GM18858 (cell line): ENCODE measurements around the gene CPT1A.

Experiments used
- ATAC-seq: cut with Tn5 transposase; IDR thresholded peaks from one replicate; pipeline ENCODE4 v1.9.1; 2021; ENCODE audit not compliant: unreplicated experiment

CPT1A gene

GRCh38 chr11:68832476-68833181 is 9.1 kb downstream of the CPT1A start:
- ATAC-seq, result no peak

DNA sequence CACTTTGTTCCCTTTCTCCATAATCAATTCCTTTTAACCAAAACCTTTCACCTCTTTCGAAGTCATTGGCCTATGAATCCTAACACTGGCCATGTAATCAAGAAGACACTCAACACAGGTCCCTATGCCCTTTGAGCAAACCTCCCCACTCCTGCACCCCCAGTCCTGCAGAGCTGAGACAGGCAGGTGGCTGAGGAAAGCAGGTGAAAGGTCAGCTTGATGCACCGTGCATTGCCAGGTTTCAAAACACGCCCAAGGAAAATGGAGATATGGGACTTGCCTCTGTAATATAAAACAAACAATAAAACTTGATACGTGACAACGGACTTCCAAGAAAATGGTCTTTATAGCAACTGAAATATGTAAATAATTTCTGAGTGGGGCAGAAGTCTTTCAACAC is 10.6 kb downstream of the CPT1A start:
- ATAC-seq, result no peak

DNA sequence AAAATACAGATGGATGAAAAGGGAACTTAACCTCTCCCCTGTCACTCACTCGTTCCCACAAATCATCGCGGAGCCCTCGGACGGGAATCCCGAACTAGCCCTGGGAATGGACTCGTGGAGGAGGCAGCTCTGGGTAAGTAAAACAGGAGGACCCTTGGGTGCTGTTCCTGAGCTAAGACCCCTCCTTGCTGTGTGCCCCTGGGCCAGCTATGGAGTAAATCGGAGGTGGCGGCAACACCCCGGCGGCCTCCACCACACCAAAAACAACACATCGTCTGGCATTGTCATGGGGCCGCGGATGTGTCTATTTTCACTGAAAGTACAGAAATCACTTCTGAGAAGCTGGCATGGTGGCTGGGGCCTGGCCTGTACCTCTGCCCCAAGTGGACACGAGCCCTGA is 12.1 kb downstream of the CPT1A start:
- no peak for ATAC-seq

DNA sequence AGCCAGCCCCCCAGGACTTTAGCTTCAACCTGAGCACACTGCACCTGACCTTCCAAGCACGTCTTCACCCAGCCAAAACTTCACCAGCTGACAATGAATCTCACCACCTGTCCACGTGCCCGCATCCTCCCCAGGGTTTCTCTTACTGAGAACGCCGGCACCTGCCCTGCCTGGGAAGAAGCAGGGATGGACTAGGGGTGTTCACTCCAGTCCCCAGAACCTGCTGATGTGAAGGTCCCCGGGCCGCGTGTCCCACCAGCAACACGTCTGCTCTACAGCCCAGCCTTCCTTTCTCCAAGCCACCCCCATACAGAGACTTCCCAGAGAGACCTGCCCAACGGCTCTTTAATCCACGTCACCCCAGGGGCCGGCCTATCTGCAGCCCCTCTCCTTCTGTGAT is 12.8 kb downstream of the CPT1A start:
- no peak for ATAC-seq

DNA sequence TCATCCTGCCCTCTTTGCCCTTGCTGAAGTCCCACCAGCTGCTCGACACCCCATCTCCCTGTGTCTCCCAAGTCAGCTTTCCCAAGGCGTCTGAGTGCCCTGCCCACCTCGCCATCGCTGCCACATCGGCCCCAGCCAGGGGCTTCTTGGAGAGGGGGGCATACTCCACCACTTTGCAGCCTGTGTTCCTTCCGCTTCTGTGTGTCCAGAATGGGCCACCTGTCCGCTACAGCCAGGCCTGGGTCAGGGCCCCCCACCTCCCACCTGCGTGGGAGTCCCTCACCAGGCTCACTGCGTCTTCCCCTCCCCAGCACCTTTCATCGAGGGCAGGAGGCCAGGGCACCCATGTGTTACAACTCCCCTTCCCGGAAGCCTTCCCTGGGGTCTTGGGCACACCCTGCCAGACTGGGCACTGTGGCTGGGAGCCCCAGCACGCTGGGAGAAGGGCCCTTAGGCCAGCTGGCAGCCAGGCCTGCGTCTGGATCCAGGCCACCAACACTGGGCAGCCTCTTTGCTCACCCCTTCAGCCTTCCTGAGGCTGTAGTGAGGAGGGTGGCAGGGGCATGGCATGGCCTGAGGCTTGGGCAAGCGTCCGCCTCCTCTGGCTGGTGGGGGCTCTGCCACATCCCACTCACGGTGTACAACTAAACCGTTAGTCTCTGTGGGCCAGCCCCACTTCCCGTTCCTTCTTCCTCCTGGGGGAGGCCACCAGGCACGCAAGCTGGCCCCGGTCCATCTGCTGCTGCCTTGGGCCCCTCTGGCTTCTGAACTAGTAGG is 13.4 kb downstream of the CPT1A start:
- ATAC-seq, result no peak

GRCh38 chr11:68827733-68828132 is 14.0 kb downstream of the CPT1A start:
- no peak for ATAC-seq

DNA sequence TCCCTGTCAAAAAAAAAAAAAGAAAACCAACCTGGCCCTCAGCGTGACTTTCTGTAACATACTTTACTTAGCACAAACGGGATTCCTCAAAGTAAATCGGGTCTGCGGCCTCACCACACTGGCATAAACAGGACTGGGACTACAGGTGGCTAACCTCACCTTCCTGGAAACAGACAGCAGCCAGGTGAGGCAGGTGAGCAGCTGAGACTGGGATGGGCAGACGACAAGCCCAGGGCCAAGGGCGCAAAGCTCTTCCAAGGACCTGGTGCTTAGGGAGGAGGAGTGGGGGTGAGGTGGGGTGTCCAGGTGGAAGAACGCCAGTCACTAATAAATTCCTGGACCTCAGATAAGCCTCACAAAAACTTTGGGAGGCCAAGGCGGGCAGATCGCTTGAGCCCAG is 15.0 kb downstream of the CPT1A start:
- ATAC-seq, result no peak

DNA sequence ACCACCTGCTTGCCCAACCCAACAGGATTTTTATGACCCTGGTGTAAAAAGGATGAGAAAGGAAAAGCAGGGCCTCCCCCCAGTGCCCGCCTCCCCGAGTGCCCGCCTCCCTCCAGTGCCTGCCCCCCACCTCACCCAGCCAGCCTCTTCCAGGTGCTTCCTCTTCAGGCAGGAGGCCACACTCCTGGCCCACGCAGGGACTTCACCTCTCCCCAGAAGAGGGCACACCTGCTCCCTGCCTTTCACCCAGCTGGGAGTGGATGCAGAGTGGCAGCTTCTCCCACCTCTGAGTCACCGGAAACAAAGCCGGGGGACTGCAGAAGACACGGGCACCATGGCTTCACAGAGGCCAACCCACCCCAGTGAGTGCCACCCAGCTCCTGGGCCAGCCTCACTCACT is 16.1 kb downstream of the CPT1A start:
- no peak for ATAC-seq

GRCh38 chr11:68822546-68822945 is 19.2 kb downstream of the CPT1A start:
- ATAC-seq, result no peak

GRCh38 chr11:68821670-68822069 is 20.0 kb downstream of the CPT1A start:
- no peak for ATAC-seq

- ATAC-seq, result no peak
These were observed 22.4 kb downstream of the CPT1A start for GRCh38 chr11:68819362-68819761.

- ATAC-seq, result no peak
These were observed 23.5 kb downstream of the CPT1A start for GRCh38 chr11:68818181-68818580.

GRCh38 chr11:68817554-68817953 is 24.2 kb downstream of the CPT1A start:
- no peak for ATAC-seq

DNA sequence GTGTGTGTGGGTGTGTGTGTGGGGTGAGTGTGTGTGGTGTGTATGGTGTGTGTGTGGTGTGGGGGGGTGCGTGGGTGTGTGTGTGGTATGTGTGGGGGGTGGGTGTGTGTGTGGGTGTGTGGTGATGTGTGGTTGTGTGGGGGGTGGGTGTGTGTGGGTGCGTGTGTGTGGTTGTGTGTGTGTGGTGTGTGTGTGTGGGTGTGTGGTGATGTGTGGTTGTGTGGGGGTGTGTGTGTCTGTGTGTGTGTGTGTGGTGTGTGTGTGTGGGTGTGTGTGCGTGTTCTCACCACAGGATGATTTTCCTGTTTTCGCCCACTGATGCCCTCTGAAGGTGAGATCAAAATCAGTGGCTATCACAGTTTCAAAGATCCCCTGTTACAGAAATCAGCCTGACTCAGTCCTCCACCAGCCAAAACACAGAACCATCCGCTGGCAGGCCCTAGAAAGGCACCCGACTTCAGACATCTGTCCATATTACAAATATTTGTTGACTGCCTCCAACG is 24.7 kb downstream of the CPT1A start:
- no peak for ATAC-seq

- ATAC-seq, result no peak
These were observed 25.4 kb downstream of the CPT1A start for GRCh38 chr11:68816251-68816776.

DNA sequence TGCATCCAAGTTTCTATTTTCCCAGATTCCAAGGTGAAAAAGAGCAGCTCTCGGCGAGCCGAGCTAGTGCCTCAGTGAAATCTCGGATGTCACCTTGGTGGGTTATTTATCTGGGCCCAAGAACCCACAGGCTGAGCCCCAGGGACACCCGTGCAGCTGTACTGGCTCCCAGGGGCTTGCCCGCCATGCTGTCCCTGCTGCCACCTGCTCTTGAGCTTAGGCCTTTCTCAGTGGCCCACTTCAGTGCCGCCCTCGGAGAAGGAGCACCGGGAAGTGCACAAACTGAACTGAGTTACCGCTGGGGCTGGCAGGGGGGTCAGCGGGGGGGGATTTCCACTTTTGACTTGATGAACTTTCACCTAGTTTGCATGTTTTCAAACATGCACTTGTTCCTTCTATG is 27.9 kb downstream of the CPT1A start:
- no peak for ATAC-seq

DNA sequence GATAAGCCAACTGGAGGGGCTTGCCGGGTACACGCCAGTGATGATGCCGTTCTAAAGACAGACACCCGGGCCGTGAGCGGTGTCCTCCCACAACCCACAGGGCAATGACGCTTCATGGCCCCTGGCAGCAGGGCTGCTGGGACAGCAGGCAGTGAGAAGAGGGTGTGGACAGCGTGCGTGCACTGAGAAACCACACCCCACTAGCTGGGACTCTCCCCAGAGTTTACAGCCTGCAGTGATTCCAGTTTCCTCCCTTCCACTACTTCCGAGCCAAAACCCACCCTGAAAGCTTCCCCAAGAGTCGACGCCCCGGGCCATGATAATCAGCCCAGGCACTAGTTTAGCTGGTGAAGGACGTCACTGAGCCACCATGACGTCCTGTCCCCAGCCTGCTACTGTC is 29.2 kb downstream of the CPT1A start:
- no peak for ATAC-seq

GRCh38 chr11:68810164-68810563 is 31.6 kb downstream of the CPT1A start:
- no peak for ATAC-seq

DNA sequence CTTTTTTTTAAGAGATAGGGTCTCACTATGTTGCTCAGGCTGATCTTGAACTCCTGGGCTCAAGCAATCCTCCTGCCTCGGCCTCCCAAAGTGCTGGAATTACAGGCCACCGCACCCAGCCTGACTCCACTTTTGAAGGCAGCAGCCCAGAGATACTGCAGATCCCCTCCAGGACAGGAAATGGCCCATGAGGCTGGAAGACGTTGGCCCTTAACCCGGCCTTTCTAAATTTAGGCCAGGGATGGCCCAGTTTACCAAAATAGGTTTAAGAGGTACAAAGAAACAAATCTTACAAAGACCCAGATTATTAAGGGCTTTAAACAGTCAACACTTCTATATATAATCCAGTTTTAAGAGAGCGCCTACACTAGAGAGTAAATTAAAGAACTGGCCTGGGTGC is 32.2 kb downstream of the CPT1A start:
- ATAC-seq, result no peak

- ATAC-seq, result no peak
These were observed 32.9 kb downstream of the CPT1A start for GRCh38 chr11:68808787-68809186.

- ATAC-seq, result no peak
These were observed 34.5 kb downstream of the CPT1A start for GRCh38 chr11:68806931-68807844.
